ENCODE results near the gene MED13.
"Not testable (repeated sequence)": the region's sequence is repeated elsewhere in the genome, so short reads cannot be mapped to it uniquely, and the experiment has no call there.

Gene MED13

GRCh38 chr17:61895391-61895790 lies 169.7 kb downstream of the MED13 start:
- H3K9me3 ChIP-seq (ENCODE audit: insufficient read depth, low read depth, low read length) = no peaks in the 10 kb centered on the region
- H3K4me1 ChIP-seq (ENCODE audit: insufficient read depth, low read length) = peaks cover 4% of the 10 kb centered on the region; the same call in 1 of the 2 replicates
- no peak overlapping the region for H3K9ac ChIP-seq (ENCODE audit: low read depth, low read length)
- H3K4me3 ChIP-seq (ENCODE audit: low read length) = no peak overlapping the region
- no peak overlapping the region for H3K27ac ChIP-seq (ENCODE audit: low read length)
- H3K27me3 ChIP-seq (ENCODE audit: insufficient read depth, low read length) = no peaks in the 10 kb centered on the region
- H3K36me3 ChIP-seq (ENCODE audit: insufficient read depth, low read depth, low read length) = peaks cover 52% of the 10 kb centered on the region

- not testable (repeated sequence) for H3K4me3 ChIP-seq (ENCODE audit: low read length); H3K4me1 ChIP-seq (ENCODE audit: insufficient read depth, low read length); H3K27me3 ChIP-seq (ENCODE audit: insufficient read depth, low read length); H3K9me3 ChIP-seq (ENCODE audit: insufficient read depth, low read depth, low read length); H3K9ac ChIP-seq (ENCODE audit: low read depth, low read length); H3K27ac ChIP-seq (ENCODE audit: low read length)
- H3K36me3 ChIP-seq (ENCODE audit: insufficient read depth, low read depth, low read length) = peaks cover 54% of the 10 kb centered on the region
Observed at GRCh38 chr17:61894310-61894709, 170.8 kb downstream of the MED13 start.

All from iPS-20b (cell line).